IMR-90 (cell line): ENCODE results near the gene MDC1. TPM values are rescaled to one million over a fixed set of nuclear protein-coding genes. Genes with fewer than 3 reads are reported as not detected.

Experiments
- ATAC-seq: fragments of 200-7000 bp; cut with Tn5 transposase; 2 replicates; pipeline ENCODE4 v1.9.1; 2020; ENCODE audit warnings: low read depth, mild to moderate bottlenecking, moderate library complexity
- BruUV-seq: library from RNA; stranded (reverse); fragments of 400-500 nt; replicated peaks from 2 replicates; lab custom pipeline; 2021; lab: Mats Ljungman, UMichigan
- CTCF ChIA-PET: fragments of 300-600 bp; formaldehyde crosslinking; extraction: SDS; loops from one replicate; lab custom pipeline; 2021; ENCODE audit warnings: antibody characterized with exemption; lab: Yijun Ruan, JAX
- POLR2A ChIA-PET: fragments of 300-600 bp; sonication (Branson Sonifier 250); formaldehyde crosslinking; loops from one replicate; lab custom pipeline; 2022; ENCODE audit warnings: antibody characterized with exemption; ENCODE audit not compliant: unreplicated experiment; lab: Charles Lee
- DNase-seq: peaks from one replicate; pipeline ENCODE4 v3.0.0; 2013
- H2AFZ ChIP-seq: replicated peaks from 2 replicates; pipeline ENCODE3; 2013; ENCODE audit warnings: low read length, mild to moderate bottlenecking; ENCODE audit not compliant: poor library complexity
- H2AK5ac ChIP-seq: 2 replicates; pipeline ENCODE4 v1.6.1; 2013; ENCODE audit warnings: low read depth, low read length, inconsistent platforms
- H2AK9ac ChIP-seq: replicated peaks from 2 replicates; pipeline ENCODE3; 2013; ENCODE audit warnings: mild to moderate bottlenecking, low read depth, low read length, moderate library complexity; ENCODE audit not compliant: poor library complexity
- H2BK120ac ChIP-seq: 2 replicates; pipeline ENCODE4 v1.6.1; 2013; ENCODE audit warnings: low read depth, low read length, inconsistent platforms
- H2BK15ac ChIP-seq: 3 replicates; pipeline ENCODE4 v1.6.1; 2013; ENCODE audit warnings: low read depth, low read length, inconsistent platforms
- H2BK20ac ChIP-seq: 2 replicates; pipeline ENCODE4 v1.6.1; 2013; ENCODE audit warnings: low read depth, mild to moderate bottlenecking, inconsistent platforms, low read length, moderate library complexity
- H2BK5ac ChIP-seq: 2 replicates; pipeline ENCODE4 v1.6.1; 2013; ENCODE audit warnings: mild to moderate bottlenecking, low read depth, low read length, inconsistent platforms; ENCODE audit not compliant: poor library complexity, severe bottlenecking
- H3K14ac ChIP-seq: replicated peaks from 2 replicates; pipeline ENCODE4 v1.6.1; 2013; ENCODE audit warnings: low read depth, low read length, inconsistent platforms
- H3K18ac ChIP-seq: 2 replicates; pipeline ENCODE4 v1.6.1; 2013; ENCODE audit warnings: low read depth, low read length, control low read depth
- H3K23ac ChIP-seq: 2 replicates; pipeline ENCODE4 v1.6.1; 2013; ENCODE audit warnings: low read depth, low read length, inconsistent platforms
- H3K27ac ChIP-seq: 2 replicates; pipeline ENCODE4 v1.5.1; 2013; ENCODE audit warnings: mild to moderate bottlenecking, control low read depth, low read length; ENCODE audit not compliant: insufficient read depth
- H3K27me3 ChIP-seq: 2 replicates; pipeline ENCODE4 v1.6.1; 2013; ENCODE audit warnings: low read length; ENCODE audit not compliant: control insufficient read depth, insufficient read depth
- H3K36me3 ChIP-seq: 2 replicates; pipeline ENCODE4 v1.6.1; 2013; ENCODE audit warnings: low read length, mixed read lengths; ENCODE audit not compliant: control insufficient read depth, insufficient read depth
- H3K4ac ChIP-seq: 2 replicates; pipeline ENCODE4 v1.6.1; 2013; ENCODE audit warnings: low read depth, low read length, inconsistent platforms
- H3K4me1 ChIP-seq: 2 replicates; pipeline ENCODE4 v1.6.1; 2013; ENCODE audit warnings: low read length, mixed read lengths; ENCODE audit not compliant: control insufficient read depth, insufficient read depth
- H3K4me2 ChIP-seq: 2 replicates; pipeline ENCODE4 v1.6.1; 2013; ENCODE audit warnings: low read depth, mild to moderate bottlenecking, control low read depth, low read length, moderate library complexity
- H3K4me3 ChIP-seq: 2 replicates; pipeline ENCODE4 v1.5.1; 2013; ENCODE audit warnings: low read depth, mild to moderate bottlenecking, control low read depth, low read length, moderate library complexity; ENCODE audit not compliant: insufficient read depth
- H3K56ac ChIP-seq: 2 replicates; pipeline ENCODE4 v1.6.1; 2013; ENCODE audit warnings: low read length, inconsistent platforms; ENCODE audit not compliant: insufficient read depth; ENCODE audit errors: extremely low read depth
- H3K79me1 ChIP-seq, 2 experiments: 2 replicates each; pipeline ENCODE4 v1.6.1; 2013; ENCODE audit warnings: low read length in 2 of 2, inconsistent platforms in 1 of 2, low read depth in 1 of 2
- H3K9ac ChIP-seq: 2 replicates; pipeline ENCODE4 v1.6.1; 2013; ENCODE audit warnings: low read depth, low read length, control low read depth
- H3K9me1 ChIP-seq: 2 replicates; pipeline ENCODE4 v1.6.1; 2013; ENCODE audit warnings: low read length, inconsistent platforms; ENCODE audit not compliant: insufficient read depth
- H3K9me3 ChIP-seq: 2 replicates; pipeline ENCODE4 v1.6.1; 2013; ENCODE audit warnings: low read length; ENCODE audit not compliant: control insufficient read depth, insufficient read depth
- H4K20me1 ChIP-seq: 2 replicates; pipeline ENCODE4 v1.6.1; 2013; ENCODE audit warnings: low read length, inconsistent platforms; ENCODE audit not compliant: insufficient read depth
- H4K5ac ChIP-seq: 2 replicates; pipeline ENCODE4 v1.6.1; 2013; ENCODE audit warnings: mild to moderate bottlenecking, low read depth, low read length, control low read depth
- H4K8ac ChIP-seq, 2 experiments: 2 replicates each; pipeline ENCODE4 v1.6.1; 2013; ENCODE audit warnings: low read depth in 2 of 2, low read length in 2 of 2, control low read depth in 1 of 2, inconsistent platforms in 1 of 2
- H4K91ac ChIP-seq: 2 replicates; pipeline ENCODE4 v1.6.1; 2013; ENCODE audit warnings: low read depth, low read length, inconsistent platforms; ENCODE audit not compliant: insufficient read depth
- CEBPB ChIP-seq: IDR thresholded peaks from 2 replicates; pipeline ENCODE4 v1.6.1; 2012; ENCODE audit warnings: low read depth, low read length, improper control_type of control experiment
- CHD1 ChIP-seq: IDR thresholded peaks from 2 replicates; pipeline ENCODE4 v1.6.1; 2012; ENCODE audit warnings: low read depth, low read length, improper control_type of control experiment
- CTCF ChIP-seq: conservative IDR thresholded peaks from 2 replicates; pipeline ENCODE4 v1.5.1; 2012; ENCODE audit warnings: mild to moderate bottlenecking, low read depth, low read length, improper control_type of control experiment
- ELK1 ChIP-seq: fragments of 150-350 bp; IDR thresholded peaks from 2 replicates; pipeline ENCODE4 v1.6.1; 2016; ENCODE audit warnings: low read depth, mild to moderate bottlenecking, low read length, moderate library complexity, borderline replicate concordance
- FOS ChIP-seq: fragments of 150-350 bp; IDR thresholded peaks from 2 replicates; pipeline ENCODE4 v1.6.1; 2016; ENCODE audit warnings: low read depth, low read length
- MAFK ChIP-seq: IDR thresholded peaks from 2 replicates; pipeline ENCODE4 v1.6.1; 2012; ENCODE audit warnings: low read depth, low read length, improper control_type of control experiment
- MAZ ChIP-seq: IDR thresholded peaks from 2 replicates; pipeline ENCODE4 v1.6.1; 2012; ENCODE audit warnings: low read depth, mild to moderate bottlenecking, low read length, improper control_type of control experiment, moderate library complexity, borderline replicate concordance
- MXI1 ChIP-seq: IDR thresholded peaks from 2 replicates; pipeline ENCODE4 v1.6.1; 2012; ENCODE audit warnings: low read depth, mild to moderate bottlenecking, low read length, moderate library complexity, borderline replicate concordance
- NFE2L2 ChIP-seq: fragments of 150-350 bp; IDR thresholded peaks from 2 replicates; pipeline ENCODE4 v1.6.1; 2016; ENCODE audit warnings: low read depth, mild to moderate bottlenecking, low read length
- POLR2A ChIP-seq: IDR thresholded peaks from 2 replicates; pipeline ENCODE4 v1.6.1; 2012; ENCODE audit warnings: mild to moderate bottlenecking, low read depth, low read length
- RCOR1 ChIP-seq: IDR thresholded peaks from 2 replicates; pipeline ENCODE4 v1.6.1; 2012; ENCODE audit warnings: mild to moderate bottlenecking, low read length, improper control_type of control experiment; ENCODE audit not compliant: insufficient replicate concordance
- RFX5 ChIP-seq: IDR thresholded peaks from 2 replicates; pipeline ENCODE4 v1.8.0; 2012; ENCODE audit warnings: low read depth, mild to moderate bottlenecking, low read length, moderate library complexity
- SMC3 ChIP-seq: fragments of 150-350 bp; IDR thresholded peaks from 2 replicates; pipeline ENCODE4 v1.6.1; 2016; ENCODE audit warnings: low read depth, mild to moderate bottlenecking, antibody characterized with exemption, low read length, moderate library complexity
- dilution Hi-C: fragments of 300-500 bp; cut with HindIII; formaldehyde crosslinking; loops from one replicate; pipeline ENCODE4 v1.14.3; 2018; ENCODE audit warnings: low sequenced_read_pairs; ENCODE audit not compliant: unreplicated experiment
- in situ Hi-C: fragments of 300-500 bp; cut with MboI; formaldehyde crosslinking; loops from 3 replicates; pipeline ENCODE4 v1.14.3; 2019; ENCODE audit warnings: low sequenced_read_pairs, inconsistent platforms, mixed read lengths
- intact Hi-C: fragments of 100-400 bp; cut with micrococcal nuclease; formaldehyde crosslinking; loops from 2 replicates; pipeline ENCODE4 v1.10.0; 2022
- polyA plus RNA-seq, 3 experiments: library from polyadenylated mRNA; depleted of rRNA; stranded (reverse); fragments of >200 nt; gene quantifications; 2 replicates each; pipeline ENCODE4 v1.2.3, GENCODE V29; 2012; ENCODE audit warnings: low replicate concordance in 1 of 3
- total RNA-seq: library from RNA; depleted of rRNA; stranded (reverse); fragments of >200 nt; gene quantifications from 2 replicates; pipeline ENCODE4 v1.2.3, GENCODE V29; 2012

Gene MDC1
- total and polyA plus RNA-seq, 2 of the 4 experiments (the other 2 are of a cell fraction), result 4.5 to 12.1 TPM

GRCh38 chr6:30752157-30752927 is 35.3 kb upstream of the MDC1 start (continued):
- TF ChIP-seq RCOR1 (no peak), POLR2A (peak; percentile 78)

GRCh38 chr6:30750379-30750668 is 33.2 kb upstream of the MDC1 start:
- Histone ChIP-seq H2BK15ac (peak overlapping the region; percentile 53; the same call in 1 of the 3 replicates), H3K36me3 (no peaks in the 10 kb centered on the region), H3K4me1 (peaks cover 35% of the 10 kb centered on the region), H2AFZ (no peak overlapping the region), H3K23ac (no peak overlapping the region), H3K27ac (peak overlapping the region; percentile 34; the same call in 1 of the 2 replicates), H4K8ac (peak overlapping the region in 1 of 2 experiments; percentile 37; a peak in 2 of 4 replicates), H3K27me3 (no peaks in the 10 kb centered on the region), H3K18ac (peak overlapping the region; percentile 54; the same call in 1 of the 2 replicates), H3K4me3 (no peak overlapping the region), H2BK5ac (peak overlapping the region; percentile 35), H3K14ac (0 out of 2 replicates have a peak overlapping the region, but pooled peaks have one; percentile 7), H3K4me2 (no peak overlapping the region), H2AK5ac (peak overlapping the region; percentile 61), H4K20me1 (no peaks in the 10 kb centered on the region), H3K9ac (peak overlapping the region; percentile 20; the same call in 1 of the 2 replicates), H2BK120ac (peak overlapping the region; percentile 97), H3K9me1 (peaks cover 24% of the 10 kb centered on the region), H3K79me1 (peaks cover 13 to 40% of the 10 kb centered on the region in 2 experiments), H2AK9ac (no peak overlapping the region), H4K91ac (no peak overlapping the region), H3K4ac (peak overlapping the region; percentile 61; the same call in 1 of the 2 replicates), H3K9me3 (no peaks in the 10 kb centered on the region), H3K56ac (no peak overlapping the region), H2BK20ac (peak overlapping the region; percentile 19; the same call in 1 of the 2 replicates), H4K5ac (no peak overlapping the region)
- BruUV-seq, result no TSS peak
- ChIA-PET POLR2A (no interaction called here), CTCF (no interaction called here)
- dilution Hi-C loops, result no loop called here
- DNase-seq, result no peak
- in situ Hi-C loops, result no loop called here
- intact Hi-C loops, result no loop called here
- no peak for ATAC-seq
- TF ChIP-seq MXI1, result no peak
- TF ChIP-seq NFE2L2, result no peak
- no peak for TF ChIP-seq RFX5
- TF ChIP-seq SMC3, result no peak
- TF ChIP-seq CEBPB, result no peak
- TF ChIP-seq ELK1, result no peak
- TF ChIP-seq MAZ, result no peak
- TF ChIP-seq MAFK, result no peak
- no peak for TF ChIP-seq CHD1
- no peak for TF ChIP-seq RCOR1
- TF ChIP-seq CTCF, result no peak
- TF ChIP-seq FOS, result no peak
